HG03432 (cell line): ENCODE measurements around the gene GBGT1.
"Not testable (repeated sequence)": the region's sequence is repeated elsewhere in the genome, so short reads cannot be mapped to it uniquely, and the experiment has no call there.

Source experiments
- ATAC-seq: cut with Tn5 transposase; IDR thresholded peaks from one replicate; pipeline ENCODE4 v1.9.1; 2021; ENCODE audit warnings: mild to moderate bottlenecking, moderate library complexity; ENCODE audit not compliant: unreplicated experiment

Gene GBGT1

DNA sequence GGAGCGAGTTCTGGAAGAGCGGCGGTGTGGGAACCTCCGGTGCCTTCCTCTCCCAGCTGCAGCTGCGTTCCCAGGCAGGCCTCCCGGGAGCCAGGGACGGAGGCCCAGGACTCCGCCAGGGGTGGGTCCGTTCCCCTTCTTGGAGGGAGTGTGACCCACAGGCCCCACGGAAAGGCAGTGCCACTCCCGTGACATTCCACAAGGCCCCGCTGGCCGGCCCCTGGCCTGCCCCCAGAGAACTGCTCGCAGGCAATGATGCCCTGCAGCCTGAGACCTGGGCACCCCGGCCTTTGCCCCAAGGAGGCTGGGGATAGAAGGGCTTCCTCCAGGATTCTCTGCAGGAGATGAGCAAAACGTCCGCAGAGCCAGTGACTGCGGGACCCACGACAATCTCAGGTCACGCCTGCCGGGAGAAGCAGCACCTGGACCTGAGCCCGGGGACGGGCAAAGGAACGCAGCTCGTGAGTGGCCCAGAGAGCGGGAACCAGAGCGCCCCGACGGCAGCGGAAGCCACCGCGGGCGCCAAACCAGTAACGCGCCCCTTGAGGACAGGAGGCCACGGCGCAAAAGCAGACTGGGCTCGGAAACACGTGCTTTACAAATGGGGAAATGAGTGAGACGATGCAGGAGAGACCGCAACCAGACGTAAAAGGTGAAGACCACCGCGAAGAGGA lies 36.1 kb upstream of the GBGT1 start:
- ATAC-seq = no peak

- ATAC-seq = no peak
These were observed 31.3 kb upstream of the GBGT1 start for GRCh38 chr9:133195029-133195428.

- ATAC-seq = no peak
These were observed 30.9 kb upstream of the GBGT1 start for GRCh38 chr9:133194597-133194996.

- no peak for ATAC-seq
These were observed 28.3 kb upstream of the GBGT1 start for GRCh38 chr9:133191989-133192388.

GRCh38 chr9:133189826-133190225 lies 26.1 kb upstream of the GBGT1 start:
- ATAC-seq = no peak

DNA sequence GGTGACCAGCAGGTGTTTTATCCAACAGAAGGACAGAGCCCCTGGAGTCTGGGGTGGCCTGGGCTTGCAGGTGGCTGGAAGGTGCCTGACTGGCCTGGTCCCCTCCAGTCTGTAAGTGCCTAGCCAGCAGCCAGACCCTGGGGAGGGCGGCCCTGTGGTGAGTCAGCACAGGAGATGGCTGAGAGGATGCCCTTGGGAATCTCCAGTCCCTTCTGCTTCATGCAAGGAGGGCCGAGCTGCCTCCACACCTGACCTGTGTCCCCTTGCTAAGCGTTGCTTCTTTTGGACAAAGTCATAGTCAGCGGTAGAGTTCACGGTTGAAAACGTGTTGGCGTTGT lies 25.1 kb upstream of the GBGT1 start:
- no peak for ATAC-seq

DNA sequence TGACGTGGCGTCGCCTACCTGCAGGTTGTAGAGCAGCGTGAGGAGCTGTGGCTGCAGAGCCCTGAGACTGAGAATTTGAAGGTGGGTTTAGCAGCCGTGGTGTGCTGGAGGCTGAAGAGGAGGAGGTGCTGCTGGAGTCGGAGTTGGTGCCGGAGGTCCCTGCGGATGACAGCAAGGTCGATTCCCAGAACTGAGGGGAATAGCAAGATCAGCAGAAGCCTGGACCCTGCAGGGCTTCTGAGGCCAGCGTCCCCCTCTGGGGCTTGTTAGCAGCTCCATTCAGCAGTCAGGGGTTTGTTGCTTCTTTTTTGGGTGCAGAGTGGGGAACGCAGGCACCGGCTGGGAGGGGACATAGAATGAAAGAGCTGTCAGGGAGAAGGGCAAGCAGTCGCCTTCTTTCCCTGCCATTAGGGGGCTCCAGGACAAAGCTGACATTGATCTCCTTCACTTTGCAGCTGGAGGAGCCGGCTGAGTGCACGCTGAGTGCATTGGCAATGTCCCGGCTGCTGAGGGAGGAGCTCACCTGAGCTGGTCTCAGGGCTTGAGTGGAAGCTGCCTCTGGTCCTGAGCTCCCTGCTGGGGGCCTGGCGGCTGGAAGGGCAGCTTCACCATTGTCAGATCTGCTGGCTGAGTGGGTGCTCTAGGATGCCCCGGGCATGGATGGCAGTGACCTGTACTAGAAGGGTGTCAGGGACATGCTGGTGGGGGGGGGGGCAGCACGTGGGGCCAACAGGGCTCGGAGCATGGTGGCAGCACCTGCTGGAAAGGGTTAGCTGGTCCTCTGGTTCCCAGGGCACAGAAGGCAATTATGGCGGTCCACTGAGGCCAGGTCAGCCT lies 24.5 kb upstream of the GBGT1 start:
- no peak for ATAC-seq

GRCh38 chr9:133187561-133188005 lies 23.9 kb upstream of the GBGT1 start:
- no peak for ATAC-seq

DNA sequence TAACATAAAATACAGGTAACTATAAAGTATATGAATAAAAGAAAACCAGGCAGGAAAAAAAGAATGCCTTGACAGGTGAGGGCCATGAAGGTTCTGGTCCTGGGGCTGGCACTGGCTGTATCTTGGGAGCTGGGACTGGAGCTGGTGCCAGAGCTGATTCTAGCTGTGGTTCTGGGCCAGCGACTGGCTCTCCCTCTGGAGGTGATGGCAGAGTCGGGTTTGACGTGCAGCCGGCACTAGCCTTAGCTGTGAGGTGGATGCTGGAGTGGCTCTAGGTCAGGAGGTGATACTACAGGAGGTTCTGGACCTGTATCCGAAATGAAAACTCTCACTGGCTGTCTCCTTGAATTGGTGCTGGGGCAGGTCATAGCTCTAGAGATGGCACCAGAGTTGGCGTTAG lies 23.0 kb upstream of the GBGT1 start:
- ATAC-seq = no peak

DNA sequence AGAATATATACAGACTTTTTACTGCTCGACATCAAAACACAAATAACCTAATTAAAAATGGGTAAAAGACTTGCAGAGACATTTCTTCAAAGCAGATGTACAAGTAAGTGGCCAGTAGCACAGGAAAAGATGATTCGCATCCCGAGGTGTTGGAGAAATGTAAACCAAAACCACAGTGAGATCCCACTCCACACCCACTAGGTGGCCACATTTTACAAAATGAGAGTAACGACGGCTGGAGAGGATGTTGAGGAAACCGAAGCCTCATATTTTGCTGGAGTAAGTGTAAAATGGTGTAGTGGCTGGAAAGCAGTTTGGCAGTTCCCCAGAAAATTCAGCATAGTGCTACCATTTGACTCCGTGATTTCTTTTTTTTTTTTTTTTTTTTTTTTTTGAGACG lies 21.3 kb upstream of the GBGT1 start:
- no peak for ATAC-seq

- ATAC-seq = no peak
These were observed 18.4 kb upstream of the GBGT1 start for GRCh38 chr9:133182151-133182550.

DNA sequence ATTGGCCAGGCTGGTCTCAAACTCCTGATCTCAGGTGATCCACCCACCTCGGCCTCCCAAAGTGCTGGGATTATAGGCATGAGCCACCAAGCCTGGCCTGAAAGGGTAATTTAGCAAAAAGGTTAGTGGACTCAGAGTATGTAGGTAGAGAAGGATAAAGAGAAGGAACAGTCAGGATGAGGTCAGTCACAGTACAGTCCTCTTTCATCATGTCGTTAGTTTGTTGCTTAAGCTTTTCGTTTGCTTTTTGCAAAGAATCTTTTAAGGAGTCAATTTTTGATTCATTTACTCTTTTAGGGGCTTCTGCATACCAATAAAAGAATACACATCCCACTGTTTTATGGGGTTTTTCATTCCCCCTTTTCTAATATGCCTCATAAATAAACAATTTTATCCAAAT lies 17.8 kb upstream of the GBGT1 start:
- ATAC-seq = no peak

DNA sequence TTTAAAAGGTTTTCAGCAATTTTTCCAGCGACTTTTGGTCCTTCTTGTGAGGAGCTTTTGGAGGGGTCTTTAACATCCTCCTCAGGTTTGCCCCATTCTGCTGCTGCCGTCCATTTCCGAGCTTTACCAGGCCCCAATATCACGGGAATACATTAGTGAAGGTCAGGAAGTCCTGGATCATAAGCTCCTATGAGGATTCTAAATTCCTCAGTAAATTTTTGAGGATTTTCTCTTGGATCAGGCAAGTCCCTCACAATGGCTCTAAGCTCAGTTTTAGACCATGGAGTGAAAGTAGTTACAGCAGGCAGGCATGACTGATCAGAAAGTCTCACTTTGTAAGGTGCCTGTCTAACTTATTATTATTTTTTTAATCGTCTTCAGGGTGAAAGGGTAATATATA lies 17.2 kb upstream of the GBGT1 start:
- ATAC-seq = no peak

- ATAC-seq = no peak
These were observed 9.3 kb upstream of the GBGT1 start for GRCh38 chr9:133173056-133173455.

GRCh38 chr9:133171161-133171961 lies 7.6 kb upstream of the GBGT1 start:
- ATAC-seq = no peak

DNA sequence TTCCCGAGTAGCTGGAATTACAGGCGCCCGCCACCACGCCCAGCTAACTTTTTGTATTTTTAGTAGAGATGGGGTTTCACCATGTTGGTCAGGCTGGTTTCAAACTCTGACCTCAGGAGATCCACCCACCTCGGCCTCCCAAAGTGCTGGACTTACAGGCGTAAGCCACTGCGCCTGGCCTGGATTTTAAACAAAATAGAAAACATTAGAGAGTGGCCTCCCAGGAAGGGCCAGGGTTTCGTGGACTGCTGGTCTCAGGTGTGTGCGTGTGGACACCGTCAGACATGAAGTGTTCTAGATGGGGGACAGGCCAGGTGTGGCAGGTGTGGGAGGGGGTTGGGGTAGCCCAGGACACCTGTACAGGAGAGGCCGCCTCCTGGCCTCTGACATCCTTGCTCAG lies 7.0 kb upstream of the GBGT1 start:
- no peak for ATAC-seq

GRCh38 chr9:133169687-133170086 lies 6.0 kb upstream of the GBGT1 start:
- ATAC-seq = not testable (repeated sequence)

- no peak for ATAC-seq
These were observed 5.4 kb upstream of the GBGT1 start for GRCh38 chr9:133169102-133169501.

GRCh38 chr9:133168432-133168831 lies 4.7 kb upstream of the GBGT1 start:
- ATAC-seq = no peak

DNA sequence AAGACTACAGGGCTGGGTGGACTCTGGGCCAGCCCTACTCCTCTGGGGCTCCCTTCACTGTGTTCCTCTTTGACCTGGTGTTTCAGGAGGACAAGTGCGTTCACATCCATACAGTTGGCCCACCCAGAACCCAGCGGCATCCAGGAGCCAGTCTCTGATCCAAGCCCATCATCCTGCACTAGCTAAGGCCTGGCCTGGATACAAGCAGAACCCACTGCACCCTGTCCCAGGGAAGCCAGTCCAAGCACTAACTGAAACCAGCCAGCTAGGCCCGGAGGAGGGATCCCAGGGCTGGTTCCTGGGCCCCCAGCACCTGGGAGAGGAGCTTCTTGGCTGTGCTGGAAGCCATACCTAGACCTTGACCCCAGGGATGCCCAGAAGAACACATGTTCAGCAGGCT lies 4.1 kb upstream of the GBGT1 start:
- ATAC-seq = no peak

GRCh38 chr9:133167096-133167730 lies 3.5 kb upstream of the GBGT1 start:
- no peak for ATAC-seq
